T-helper 2 cell treated with Interferon-gamma antibody and Interleukin-4, amounts not matched to agents 5 μg/mL and 100 μg/mL, for 36 hours (primary cell): ENCODE results near the gene NPL.

Source experiments
- DNase-seq: peaks from one replicate; pipeline ENCODE4 v3.0.0; 2021; ENCODE audit warnings: low spot score
- H3K27ac Mint-ChIP-seq: one replicate; pipeline ENCODE4 v1.8.0; 2021; ENCODE audit warnings: mild to moderate bottlenecking, mixed read lengths
- H3K27me3 Mint-ChIP-seq: one replicate; pipeline ENCODE4 v1.8.0; 2021; ENCODE audit warnings: low read depth, mixed read lengths
- H3K36me3 Mint-ChIP-seq: one replicate; pipeline ENCODE4 v1.8.0; 2021; ENCODE audit warnings: low read depth, mixed read lengths
- H3K4me1 Mint-ChIP-seq: one replicate; pipeline ENCODE4 v1.8.0; 2021; ENCODE audit warnings: low read depth, mixed read lengths
- H3K4me3 Mint-ChIP-seq: one replicate; pipeline ENCODE4 v1.8.0; 2022; ENCODE audit warnings: mild to moderate bottlenecking, moderate library complexity, mixed read lengths
- H3K9me3 Mint-ChIP-seq: one replicate; pipeline ENCODE4 v1.8.0; 2021; ENCODE audit warnings: mixed read lengths

Gene NPL

DNA sequence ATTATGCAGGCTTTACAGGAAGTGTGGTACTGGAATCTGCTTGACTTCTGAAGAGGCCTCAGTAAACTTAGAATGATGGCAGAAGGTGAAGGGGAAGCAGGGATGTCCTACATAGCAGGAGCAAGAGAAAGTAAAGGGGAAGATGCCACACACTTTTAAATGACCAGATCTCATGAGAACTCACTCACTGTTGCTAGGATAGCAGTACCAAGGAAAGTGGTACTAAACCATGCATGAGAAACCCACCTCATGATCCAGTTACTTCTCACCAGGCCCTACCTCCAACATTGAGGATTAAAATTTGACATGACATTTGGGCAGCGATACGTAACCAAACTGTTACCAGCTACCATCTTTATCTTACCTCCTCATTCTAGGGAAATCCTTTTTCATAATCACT, 59.2 kb downstream of the NPL start:
- DNase-seq: no peak
- H3K27ac Mint-ChIP-seq: no peak overlapping the region
- no peaks in the 10 kb centered on the region for H3K9me3 Mint-ChIP-seq
- peaks cover 43% of the 10 kb centered on the region for H3K4me1 Mint-ChIP-seq
- peaks cover 80% of the 10 kb centered on the region for H3K36me3 Mint-ChIP-seq
- no peak overlapping the region for H3K4me3 Mint-ChIP-seq
- H3K27me3 Mint-ChIP-seq: no peaks in the 10 kb centered on the region

DNA sequence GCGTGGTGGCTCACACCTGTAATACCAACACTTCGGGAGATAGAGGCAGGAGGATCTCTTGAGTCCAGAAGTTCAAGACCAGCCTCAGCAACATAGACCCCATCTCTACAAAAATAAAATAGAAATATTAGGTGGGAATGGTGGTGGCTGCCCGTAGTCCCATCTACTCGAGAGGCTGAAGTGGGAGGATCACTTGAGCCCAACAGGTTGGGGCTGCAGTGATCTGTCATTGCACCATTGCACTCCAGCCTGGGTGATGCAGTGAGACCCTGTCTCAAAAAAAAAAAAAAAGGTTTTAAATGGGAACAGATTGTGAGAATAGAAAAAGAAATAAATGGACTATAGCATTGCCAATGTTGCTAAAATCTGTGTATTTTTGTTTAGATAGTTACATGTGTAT, 60.7 kb downstream of the NPL start:
- H3K36me3 Mint-ChIP-seq: peaks cover 79% of the 10 kb centered on the region
- no peak overlapping the region for H3K4me3 Mint-ChIP-seq
- H3K4me1 Mint-ChIP-seq: peaks cover 34% of the 10 kb centered on the region
- H3K9me3 Mint-ChIP-seq: no peaks in the 10 kb centered on the region
- no peaks in the 10 kb centered on the region for H3K27me3 Mint-ChIP-seq
- no peak for DNase-seq
- H3K27ac Mint-ChIP-seq: no peak overlapping the region

DNA sequence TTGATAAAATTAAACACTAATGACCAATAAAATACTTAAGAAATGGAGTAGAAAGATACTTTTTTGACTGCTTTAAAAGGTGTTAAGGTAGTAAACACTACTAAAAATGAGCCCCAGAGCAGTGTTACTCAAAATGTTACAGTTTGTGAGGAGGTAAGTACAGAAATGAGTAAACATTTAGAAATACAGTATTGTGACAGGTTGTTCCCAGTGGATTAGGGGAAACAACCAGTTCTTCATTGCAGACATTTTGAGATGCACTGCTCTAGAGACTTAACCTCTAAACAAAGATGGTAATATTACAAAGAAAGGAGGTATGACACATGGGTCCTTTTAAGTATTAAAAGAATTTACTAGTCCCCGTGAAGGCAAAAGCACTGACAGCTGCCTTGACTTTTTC, 62.3 kb downstream of the NPL start:
- Mint-ChIP-seq H3K36me3 (peaks cover 77% of the 10 kb centered on the region), H3K9me3 (no peaks in the 10 kb centered on the region), H3K4me3 (no peak overlapping the region), H3K27me3 (no peaks in the 10 kb centered on the region), H3K4me1 (peaks cover 31% of the 10 kb centered on the region), H3K27ac (no peak overlapping the region)
- no peak for DNase-seq

DNA sequence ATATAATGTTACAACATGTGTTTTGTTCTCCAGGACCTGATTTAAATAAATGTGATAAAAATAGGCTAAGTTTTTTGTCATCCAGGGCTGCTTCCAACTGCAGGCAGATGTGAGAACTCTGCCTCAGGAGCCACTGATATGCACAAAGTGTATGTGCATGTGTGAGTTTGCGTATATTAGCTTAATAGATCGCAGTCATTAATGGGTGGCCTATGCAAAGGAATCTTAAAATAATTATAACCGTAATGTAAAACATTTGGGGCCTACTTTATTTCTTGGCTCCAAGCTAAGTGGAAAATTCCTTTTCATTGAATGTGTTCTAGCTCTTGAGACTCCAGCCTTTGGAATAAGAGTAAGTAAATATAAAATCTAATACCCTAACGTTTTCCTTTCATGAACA, 66.3 kb downstream of the NPL start:
- Mint-ChIP-seq H3K27me3 (no peaks in the 10 kb centered on the region), H3K36me3 (peaks cover 80% of the 10 kb centered on the region)
- DNase-seq: no peak

DNA sequence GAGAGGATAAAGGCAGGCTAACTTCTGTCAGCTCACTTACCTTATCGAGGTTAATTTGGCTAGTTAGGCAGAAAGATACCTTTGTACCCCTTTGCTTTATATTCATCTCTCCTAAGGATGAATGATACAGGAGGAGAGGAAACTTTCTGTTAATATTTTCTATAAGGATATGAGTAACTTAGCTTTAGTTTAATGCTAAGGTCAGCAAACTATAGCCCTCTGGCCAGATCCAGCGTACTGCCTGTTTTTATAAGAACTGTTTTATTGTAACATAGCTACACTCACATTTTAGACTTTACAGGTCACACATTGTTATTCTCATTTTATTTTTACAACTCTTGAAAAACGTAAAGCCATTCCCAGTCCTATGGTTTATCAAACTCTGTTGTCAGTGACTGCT, 67.6 kb downstream of the NPL start:
- Mint-ChIP-seq H3K4me3 (no peak overlapping the region), H3K9me3 (no peaks in the 10 kb centered on the region), H3K4me1 (peaks cover 10% of the 10 kb centered on the region), H3K27ac (no peak overlapping the region), H3K27me3 (no peaks in the 10 kb centered on the region), H3K36me3 (peaks cover 82% of the 10 kb centered on the region)
- DNase-seq: no peak

More for the DNA sequence above, 66.3 kb downstream of the NPL start:
- Mint-ChIP-seq H3K9me3 (no peaks in the 10 kb centered on the region), H3K4me3 (no peak overlapping the region), H3K4me1 (peaks cover 4% of the 10 kb centered on the region), H3K27ac (no peak overlapping the region)

DNA sequence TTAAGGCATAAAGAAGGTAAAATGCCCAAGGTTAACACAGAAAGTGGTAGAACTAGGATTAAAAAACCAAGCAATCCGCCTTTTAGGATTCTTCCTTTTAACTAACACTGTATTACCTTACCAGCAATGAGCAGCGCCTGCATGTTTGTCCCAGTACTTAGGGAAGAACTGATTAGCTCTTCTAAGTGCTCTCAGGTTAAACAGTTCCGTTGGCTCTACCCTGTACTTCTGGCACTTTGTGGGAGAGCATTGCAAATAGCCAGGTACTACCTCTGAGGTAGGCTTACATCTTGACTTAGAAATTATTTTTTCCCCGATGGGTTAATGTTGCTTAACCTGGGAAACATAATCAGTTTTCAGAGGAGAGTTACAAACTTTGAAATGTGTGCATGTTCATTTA, 71.1 kb downstream of the NPL start:
- Mint-ChIP-seq H3K4me3 (no peak overlapping the region), H3K36me3 (peaks cover 76% of the 10 kb centered on the region), H3K27ac (no peak overlapping the region), H3K4me1 (peaks cover 10% of the 10 kb centered on the region), H3K9me3 (no peaks in the 10 kb centered on the region), H3K27me3 (no peaks in the 10 kb centered on the region)
- no peak for DNase-seq

DNA sequence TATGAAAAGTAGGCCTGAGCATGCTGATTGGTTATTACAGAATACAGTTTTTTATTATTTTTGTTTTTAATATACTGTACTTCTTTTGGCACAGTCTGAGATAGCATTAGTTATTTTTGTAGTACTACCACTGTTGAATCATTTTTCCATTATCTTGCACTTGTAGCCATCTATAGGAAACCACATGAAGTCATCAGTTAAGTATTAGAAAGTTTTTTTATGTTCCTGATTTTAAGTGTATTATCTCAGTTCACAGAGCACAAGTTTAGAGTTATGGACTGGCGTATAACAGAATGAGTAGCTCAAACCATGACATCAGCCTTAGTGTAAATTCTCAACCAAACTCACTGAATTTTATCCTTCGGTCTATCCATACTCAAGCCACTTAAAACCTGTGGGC, 72.4 kb downstream of the NPL start:
- H3K36me3 Mint-ChIP-seq: peaks cover 83% of the 10 kb centered on the region
- DNase-seq: no peak
- H3K27me3 Mint-ChIP-seq: no peaks in the 10 kb centered on the region
- no peak overlapping the region for H3K27ac Mint-ChIP-seq
- no peak overlapping the region for H3K4me3 Mint-ChIP-seq
- H3K4me1 Mint-ChIP-seq: peaks cover 10% of the 10 kb centered on the region
- H3K9me3 Mint-ChIP-seq: no peaks in the 10 kb centered on the region

DNA sequence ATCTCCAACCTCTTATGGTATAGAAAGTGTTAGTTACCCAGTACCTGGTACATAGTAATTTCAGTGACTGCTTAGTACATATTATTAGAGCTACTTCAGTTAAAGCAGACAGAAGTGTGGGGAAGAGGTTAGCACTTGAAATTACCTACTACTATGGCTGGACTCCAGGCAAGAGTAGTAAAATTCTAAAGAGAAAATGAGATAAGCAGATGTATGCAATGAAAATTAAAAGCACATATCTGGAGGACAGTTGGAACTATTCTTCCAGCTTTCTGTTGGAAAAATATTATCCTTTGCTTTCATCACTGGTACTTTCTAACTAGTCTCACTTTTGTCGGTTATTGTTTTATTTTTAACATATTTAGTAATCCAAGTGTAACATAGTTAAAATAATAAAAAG, 73.3 kb downstream of the NPL start:
- DNase-seq: no peak
- Mint-ChIP-seq H3K9me3 (no peaks in the 10 kb centered on the region), H3K36me3 (peaks cover 84% of the 10 kb centered on the region), H3K27ac (no peak overlapping the region), H3K27me3 (no peaks in the 10 kb centered on the region), H3K4me3 (no peak overlapping the region), H3K4me1 (peaks cover 10% of the 10 kb centered on the region)

DNA sequence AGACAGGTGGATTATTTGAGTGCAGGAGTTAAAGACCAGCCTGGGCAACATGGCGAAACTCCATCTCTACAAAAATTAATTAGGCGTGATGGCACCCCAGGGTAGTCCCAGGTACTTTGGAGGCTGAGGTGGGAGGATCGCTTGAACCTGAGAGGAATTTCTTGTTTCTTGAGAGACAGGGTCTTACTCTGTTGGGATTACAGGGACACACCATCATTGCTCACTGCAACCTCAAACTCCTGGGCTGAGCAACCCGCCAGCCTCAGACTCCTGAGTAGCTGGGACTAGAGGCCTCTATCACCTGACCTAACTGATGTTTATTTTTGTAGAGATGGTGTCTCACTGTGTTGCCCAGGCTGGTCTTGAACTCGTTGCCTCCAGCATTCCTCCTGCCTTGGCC, 74.4 kb downstream of the NPL start:
- Mint-ChIP-seq H3K36me3 (peaks cover 79% of the 10 kb centered on the region), H3K9me3 (no peaks in the 10 kb centered on the region), H3K4me3 (no peak overlapping the region), H3K4me1 (peaks cover 10% of the 10 kb centered on the region), H3K27ac (no peak overlapping the region), H3K27me3 (no peaks in the 10 kb centered on the region)
- DNase-seq: no peak

DNA sequence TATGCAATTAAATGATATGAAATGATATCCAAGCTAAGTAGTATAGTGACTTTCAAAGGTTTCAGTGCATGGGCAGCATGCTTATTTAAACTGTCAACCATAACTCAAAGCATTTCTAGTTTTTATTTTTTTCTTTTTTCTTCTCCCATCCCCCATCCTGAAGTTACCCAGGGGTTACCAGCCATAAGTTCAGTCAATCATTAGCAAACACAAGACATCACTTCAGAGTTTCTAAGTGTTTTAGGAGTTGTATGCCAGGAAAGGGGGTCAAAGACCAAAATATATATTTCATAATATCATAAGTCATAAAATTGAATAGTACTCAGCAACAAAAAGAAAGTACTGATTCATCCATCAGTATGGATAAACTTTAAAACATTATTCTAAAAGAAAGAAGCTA, 78.3 kb downstream of the NPL start:
- no peaks in the 10 kb centered on the region for H3K9me3 Mint-ChIP-seq
- H3K36me3 Mint-ChIP-seq: peaks cover 73% of the 10 kb centered on the region
- H3K27me3 Mint-ChIP-seq: no peaks in the 10 kb centered on the region
- no peak overlapping the region for H3K27ac Mint-ChIP-seq
- no peak overlapping the region for H3K4me3 Mint-ChIP-seq
- DNase-seq: no peak
- H3K4me1 Mint-ChIP-seq: no peaks in the 10 kb centered on the region

DNA sequence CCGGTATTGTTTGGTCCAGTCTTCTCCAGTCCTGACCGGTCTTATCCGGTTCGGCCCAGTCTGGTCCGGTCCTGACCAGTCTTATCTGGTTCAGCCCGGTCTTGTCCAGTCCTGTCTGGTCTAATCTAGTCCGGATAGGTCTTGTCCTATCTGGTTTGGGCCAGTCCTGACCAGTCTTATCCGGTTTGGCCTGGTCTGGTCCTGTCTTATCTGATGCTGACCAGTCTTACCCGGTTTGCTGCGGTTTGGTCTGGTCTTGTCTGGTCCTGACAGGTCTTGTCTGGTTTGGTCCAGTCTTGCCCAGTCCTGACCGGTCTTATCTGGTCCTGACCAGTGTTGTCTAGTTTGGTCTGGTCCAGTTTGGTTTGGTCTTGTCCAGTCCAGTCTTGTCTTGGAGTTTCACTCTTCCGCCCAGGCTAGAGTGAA, 79.7 kb downstream of the NPL start:
- Mint-ChIP-seq H3K27me3 (no peaks in the 10 kb centered on the region), H3K9me3 (no peaks in the 10 kb centered on the region), H3K27ac (no peak overlapping the region), H3K36me3 (peaks cover 82% of the 10 kb centered on the region), H3K4me3 (no peak overlapping the region), H3K4me1 (no peaks in the 10 kb centered on the region)
- DNase-seq: no peak

DNA sequence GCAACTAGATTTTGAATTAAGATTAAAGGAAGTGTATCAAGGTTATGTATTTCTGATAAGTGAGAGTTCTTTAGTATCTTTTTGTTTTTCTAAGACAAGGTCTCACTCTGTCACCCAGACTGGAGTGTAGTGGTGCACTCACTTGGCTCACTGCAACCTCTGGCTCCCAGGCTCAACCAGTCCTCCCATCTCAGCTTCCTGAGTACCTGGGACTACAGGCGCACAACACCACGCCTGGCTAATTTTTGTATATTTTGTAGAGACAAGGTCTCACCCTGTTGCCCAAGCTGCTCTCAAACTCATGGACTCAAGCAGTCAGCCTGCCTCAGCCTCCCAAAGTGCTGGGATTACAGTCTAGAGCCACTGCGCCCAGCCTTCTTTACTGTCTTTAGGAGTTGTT, 83.3 kb downstream of the NPL start:
- Mint-ChIP-seq H3K27ac (no peak overlapping the region), H3K27me3 (no peaks in the 10 kb centered on the region), H3K9me3 (no peaks in the 10 kb centered on the region), H3K36me3 (peaks cover 79% of the 10 kb centered on the region), H3K4me3 (no peak overlapping the region), H3K4me1 (peaks cover 3% of the 10 kb centered on the region)
- no peak for DNase-seq

DNA sequence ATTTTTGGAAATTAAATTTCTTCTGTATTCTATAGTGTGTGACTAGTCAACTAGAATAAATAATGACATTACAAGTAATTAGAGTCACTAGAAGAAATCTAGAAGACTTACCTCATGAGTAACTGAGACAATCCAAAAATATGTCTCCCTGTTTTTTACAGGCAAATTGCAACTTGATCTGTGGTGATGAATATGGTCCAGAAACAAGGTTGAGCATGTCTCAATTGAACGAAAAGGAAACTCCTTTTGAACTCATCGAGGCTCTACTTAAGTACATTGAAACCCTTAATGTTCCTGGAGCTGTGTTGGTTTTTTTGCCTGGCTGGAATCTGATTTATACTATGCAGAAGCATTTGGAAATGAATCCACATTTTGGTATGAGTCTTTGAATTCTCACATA, 86.3 kb downstream of the NPL start:
- H3K27ac Mint-ChIP-seq: no peak overlapping the region
- no peak for DNase-seq
- peaks cover 87% of the 10 kb centered on the region for H3K36me3 Mint-ChIP-seq
- H3K4me3 Mint-ChIP-seq: no peak overlapping the region
- H3K9me3 Mint-ChIP-seq: no peaks in the 10 kb centered on the region
- H3K4me1 Mint-ChIP-seq: peaks cover 6% of the 10 kb centered on the region
- H3K27me3 Mint-ChIP-seq: no peaks in the 10 kb centered on the region

DNA sequence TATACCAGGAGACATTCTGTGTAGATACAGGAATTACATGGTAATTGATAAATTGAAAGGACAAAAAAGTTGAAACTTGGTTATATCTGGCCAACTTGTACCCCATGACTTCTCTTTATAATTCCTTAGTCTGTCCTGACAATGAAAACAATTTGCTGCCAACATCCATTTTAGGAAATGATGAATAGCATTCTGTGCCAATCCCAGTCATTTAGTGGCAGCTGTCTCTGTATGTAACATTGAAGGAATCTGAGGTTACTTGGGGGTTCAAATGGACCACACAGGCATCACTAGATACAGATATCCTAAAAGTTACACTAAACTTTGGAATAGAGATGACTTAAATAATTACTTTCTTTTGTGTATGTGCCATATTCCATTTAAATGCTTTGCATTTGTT, 87.8 kb downstream of the NPL start:
- no peaks in the 10 kb centered on the region for H3K27me3 Mint-ChIP-seq
- peaks cover 91% of the 10 kb centered on the region for H3K36me3 Mint-ChIP-seq
- no peaks in the 10 kb centered on the region for H3K9me3 Mint-ChIP-seq
- H3K4me1 Mint-ChIP-seq: peaks cover 6% of the 10 kb centered on the region
- no peak overlapping the region for H3K27ac Mint-ChIP-seq
- DNase-seq: no peak
- no peak overlapping the region for H3K4me3 Mint-ChIP-seq

DNA sequence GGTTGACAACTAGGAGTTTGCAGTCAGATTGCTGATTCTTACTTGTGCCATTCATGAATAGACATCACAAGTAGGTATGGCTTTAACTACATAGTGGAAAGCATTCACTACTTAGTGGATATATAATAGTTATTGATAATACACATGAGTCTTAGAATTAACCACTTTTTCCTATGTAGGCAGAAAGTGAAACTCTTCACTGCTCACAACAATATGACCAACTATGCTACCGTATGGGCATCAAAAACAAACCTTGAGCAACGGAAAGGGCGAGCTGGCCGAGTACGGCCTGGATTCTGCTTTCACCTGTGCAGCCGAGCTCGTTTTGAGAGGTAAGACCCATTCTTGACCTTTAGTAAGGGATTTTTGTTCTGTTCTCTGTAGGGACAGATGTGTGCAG, 88.3 kb downstream of the NPL start:
- no peak overlapping the region for H3K27ac Mint-ChIP-seq
- no peaks in the 10 kb centered on the region for H3K9me3 Mint-ChIP-seq
- peaks cover 6% of the 10 kb centered on the region for H3K4me1 Mint-ChIP-seq
- DNase-seq: peak; percentile 29
- H3K36me3 Mint-ChIP-seq: peaks cover 92% of the 10 kb centered on the region
- H3K27me3 Mint-ChIP-seq: no peaks in the 10 kb centered on the region
- no peak overlapping the region for H3K4me3 Mint-ChIP-seq
